HEK293T (cell line): ENCODE measurements around the gene DGLUCY.
"Not testable (repeated sequence)": the region's sequence is repeated elsewhere in the genome, so short reads cannot be mapped to it uniquely, and the experiment has no call there.

Experiments used
- ARNT ChIP-seq: fragments of 450-650 bp; IDR thresholded peaks from 2 replicates; pipeline ENCODE4 v1.6.1; 2017; ENCODE audit warnings: mild to moderate bottlenecking
- BHLHE40 ChIP-seq: fragments of 450-650 bp; IDR thresholded peaks from 2 replicates; pipeline ENCODE4 v1.6.1; 2016; ENCODE audit warnings: mild to moderate bottlenecking, moderate library complexity, borderline replicate concordance
- ELF4 ChIP-seq: fragments of 450-650 bp; IDR thresholded peaks from 2 replicates; pipeline ENCODE4 v1.6.1; 2017; ENCODE audit warnings: antibody characterized with exemption
- FOXK2 ChIP-seq: fragments of 450-650 bp; IDR thresholded peaks from 2 replicates; pipeline ENCODE4 v1.6.1; 2016; ENCODE audit warnings: mild to moderate bottlenecking
- LEF1 ChIP-seq: fragments of 450-650 bp; IDR thresholded peaks from 2 replicates; pipeline ENCODE4 v1.6.1; 2017; ENCODE audit warnings: mild to moderate bottlenecking, borderline replicate concordance
- SP1 ChIP-seq: fragments of 450-650 bp; IDR thresholded peaks from 2 replicates; pipeline ENCODE4 v1.6.1; 2017
- SUZ12 ChIP-seq: fragments of 450-650 bp; IDR thresholded peaks from 2 replicates; pipeline ENCODE4 v1.6.1; 2016; ENCODE audit warnings: mild to moderate bottlenecking

GRCh38 chr14:91182753-91183152 is 68.9 kb downstream of the DGLUCY start:
- not testable (repeated sequence) for TF ChIP-seq ARNT, ELF4, SP1, LEF1, SUZ12, FOXK2, BHLHE40
